Liver (tissue), 3 donors: Measurements from ENCODE around the gene COL27A1.
"Not testable (repeated sequence)": the region's sequence is repeated elsewhere in the genome, so short reads cannot be mapped to it uniquely, and the experiment has no call there.

Source experiments
- EGR1 ChIP-seq, 2 donors: IDR thresholded peaks; 2 replicates each; pipeline ENCODE4 v1.6.1; 2016 to 2018; ENCODE audit warnings: antibody characterized with exemption in 2 of 2, low read depth in 2 of 2
- GABPA ChIP-seq, 2 donors: IDR thresholded peaks in 1 of 2; conservative IDR thresholded peaks in 1 of 2; 2 replicates each; pipeline ENCODE4 v1.6.1; 2016; ENCODE audit warnings: antibody characterized with exemption in 2 of 2, mild to moderate bottlenecking in 1 of 2, moderate library complexity in 1 of 2
- HNF4G ChIP-seq: IDR thresholded peaks from 2 replicates; pipeline ENCODE4 v1.6.1; 2016; ENCODE audit warnings: antibody characterized with exemption
- JUND ChIP-seq, 2 donors: IDR thresholded peaks; 2 replicates each; pipeline ENCODE4 v1.6.1; 2016; ENCODE audit warnings: antibody characterized with exemption in 2 of 2
- RAD21 ChIP-seq, 2 donors: IDR thresholded peaks; 2 replicates each; pipeline ENCODE4 v1.6.1; 2016; ENCODE audit warnings: antibody characterized with exemption in 2 of 2, mild to moderate bottlenecking in 2 of 2
- RXRA ChIP-seq, 2 donors: IDR thresholded peaks; 2 replicates each; pipeline ENCODE4 v1.6.1; 2017 to 2018; ENCODE audit warnings: antibody characterized with exemption in 2 of 2, mild to moderate bottlenecking in 1 of 2
- TF ChIP-seq, protein P1 (sequence below): fragments of 150-350 bp; IDR thresholded peaks from 2 replicates; pipeline ENCODE4 v1.5.1; 2017; ENCODE audit warnings: improper control_type of control experiment, low read depth, low read length; ENCODE audit not compliant: missing input control
- TF ChIP-seq, protein P2 (sequence below): IDR thresholded peaks from 2 replicates; pipeline ENCODE4 v1.6.1; 2016; ENCODE audit warnings: antibody characterized with exemption, mild to moderate bottlenecking
- TF ChIP-seq, protein P3 (sequence below): IDR thresholded peaks from 2 replicates; pipeline ENCODE4 v1.6.1; 2016; ENCODE audit warnings: antibody characterized with exemption
- donor health status: healthy.
- donor health status: healthy.

DNA sequence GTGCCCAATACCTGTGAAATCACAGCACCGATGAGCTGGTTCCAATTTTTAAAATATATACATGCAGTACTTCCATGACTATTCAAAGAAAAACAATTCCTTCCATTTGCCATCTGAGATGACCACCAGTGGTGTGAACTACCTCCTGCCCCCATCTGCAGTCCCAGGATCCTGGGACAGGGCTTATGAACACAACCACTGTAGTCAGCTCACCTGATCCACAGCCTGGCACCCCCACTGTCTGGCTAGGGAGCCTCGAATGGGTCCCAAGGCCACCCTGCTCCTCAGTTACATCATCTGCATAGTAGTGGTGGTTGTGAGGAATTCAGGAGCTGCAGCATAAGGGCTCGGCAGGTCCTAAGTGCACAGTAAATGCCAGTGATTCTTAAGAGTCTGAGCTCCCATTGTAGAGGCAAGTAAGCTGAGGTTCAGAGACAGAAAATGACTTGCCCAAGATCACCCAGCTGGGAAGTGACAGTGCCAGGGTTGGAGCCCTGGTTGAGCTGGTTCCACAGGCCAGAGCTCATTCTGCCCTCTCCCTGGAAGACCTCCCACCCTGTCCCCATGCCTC, 170.4 kb downstream of the COL27A1 start:
- TF ChIP-seq HNF4G; GABPA (IDR thresholded peaks at IDR 0.05 in 1 of 2, conservative IDR thresholded peaks at IDR 0.05 in 1 of 2); RAD21 (IDR thresholded peaks at IDR 0.05); EGR1 (IDR thresholded peaks at IDR 0.05; ENCODE audit: low read depth in 2 of 2): not testable (repeated sequence)
- TF ChIP-seq, protein P1, sequence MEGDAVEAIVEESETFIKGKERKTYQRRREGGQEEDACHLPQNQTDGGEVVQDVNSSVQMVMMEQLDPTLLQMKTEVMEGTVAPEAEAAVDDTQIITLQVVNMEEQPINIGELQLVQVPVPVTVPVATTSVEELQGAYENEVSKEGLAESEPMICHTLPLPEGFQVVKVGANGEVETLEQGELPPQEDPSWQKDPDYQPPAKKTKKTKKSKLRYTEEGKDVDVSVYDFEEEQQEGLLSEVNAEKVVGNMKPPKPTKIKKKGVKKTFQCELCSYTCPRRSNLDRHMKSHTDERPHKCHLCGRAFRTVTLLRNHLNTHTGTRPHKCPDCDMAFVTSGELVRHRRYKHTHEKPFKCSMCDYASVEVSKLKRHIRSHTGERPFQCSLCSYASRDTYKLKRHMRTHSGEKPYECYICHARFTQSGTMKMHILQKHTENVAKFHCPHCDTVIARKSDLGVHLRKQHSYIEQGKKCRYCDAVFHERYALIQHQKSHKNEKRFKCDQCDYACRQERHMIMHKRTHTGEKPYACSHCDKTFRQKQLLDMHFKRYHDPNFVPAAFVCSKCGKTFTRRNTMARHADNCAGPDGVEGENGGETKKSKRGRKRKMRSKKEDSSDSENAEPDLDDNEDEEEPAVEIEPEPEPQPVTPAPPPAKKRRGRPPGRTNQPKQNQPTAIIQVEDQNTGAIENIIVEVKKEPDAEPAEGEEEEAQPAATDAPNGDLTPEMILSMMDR: not testable (repeated sequence)
- TF ChIP-seq JUND (IDR thresholded peaks at IDR 0.05) (peak in 1 of 2 donors; percentile 12), RXRA (IDR thresholded peaks at IDR 0.05) (peak in 1 of 2 donors; percentile 21)
- TF ChIP-seq, protein P2, sequence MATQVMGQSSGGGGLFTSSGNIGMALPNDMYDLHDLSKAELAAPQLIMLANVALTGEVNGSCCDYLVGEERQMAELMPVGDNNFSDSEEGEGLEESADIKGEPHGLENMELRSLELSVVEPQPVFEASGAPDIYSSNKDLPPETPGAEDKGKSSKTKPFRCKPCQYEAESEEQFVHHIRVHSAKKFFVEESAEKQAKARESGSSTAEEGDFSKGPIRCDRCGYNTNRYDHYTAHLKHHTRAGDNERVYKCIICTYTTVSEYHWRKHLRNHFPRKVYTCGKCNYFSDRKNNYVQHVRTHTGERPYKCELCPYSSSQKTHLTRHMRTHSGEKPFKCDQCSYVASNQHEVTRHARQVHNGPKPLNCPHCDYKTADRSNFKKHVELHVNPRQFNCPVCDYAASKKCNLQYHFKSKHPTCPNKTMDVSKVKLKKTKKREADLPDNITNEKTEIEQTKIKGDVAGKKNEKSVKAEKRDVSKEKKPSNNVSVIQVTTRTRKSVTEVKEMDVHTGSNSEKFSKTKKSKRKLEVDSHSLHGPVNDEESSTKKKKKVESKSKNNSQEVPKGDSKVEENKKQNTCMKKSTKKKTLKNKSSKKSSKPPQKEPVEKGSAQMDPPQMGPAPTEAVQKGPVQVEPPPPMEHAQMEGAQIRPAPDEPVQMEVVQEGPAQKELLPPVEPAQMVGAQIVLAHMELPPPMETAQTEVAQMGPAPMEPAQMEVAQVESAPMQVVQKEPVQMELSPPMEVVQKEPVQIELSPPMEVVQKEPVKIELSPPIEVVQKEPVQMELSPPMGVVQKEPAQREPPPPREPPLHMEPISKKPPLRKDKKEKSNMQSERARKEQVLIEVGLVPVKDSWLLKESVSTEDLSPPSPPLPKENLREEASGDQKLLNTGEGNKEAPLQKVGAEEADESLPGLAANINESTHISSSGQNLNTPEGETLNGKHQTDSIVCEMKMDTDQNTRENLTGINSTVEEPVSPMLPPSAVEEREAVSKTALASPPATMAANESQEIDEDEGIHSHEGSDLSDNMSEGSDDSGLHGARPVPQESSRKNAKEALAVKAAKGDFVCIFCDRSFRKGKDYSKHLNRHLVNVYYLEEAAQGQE: not testable (repeated sequence)
- TF ChIP-seq, protein P3, sequence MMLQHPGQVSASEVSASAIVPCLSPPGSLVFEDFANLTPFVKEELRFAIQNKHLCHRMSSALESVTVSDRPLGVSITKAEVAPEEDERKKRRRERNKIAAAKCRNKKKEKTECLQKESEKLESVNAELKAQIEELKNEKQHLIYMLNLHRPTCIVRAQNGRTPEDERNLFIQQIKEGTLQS: not testable (repeated sequence)
